ENCODE measurements around the gene BRINP1. TPM values are rescaled to one million over a fixed set of nuclear protein-coding genes. Genes with fewer than 3 reads are reported as not detected.

BRINP1 gene
- total RNA-seq, 1 donor from 2014 or later = 1.5 TPM

DNA sequence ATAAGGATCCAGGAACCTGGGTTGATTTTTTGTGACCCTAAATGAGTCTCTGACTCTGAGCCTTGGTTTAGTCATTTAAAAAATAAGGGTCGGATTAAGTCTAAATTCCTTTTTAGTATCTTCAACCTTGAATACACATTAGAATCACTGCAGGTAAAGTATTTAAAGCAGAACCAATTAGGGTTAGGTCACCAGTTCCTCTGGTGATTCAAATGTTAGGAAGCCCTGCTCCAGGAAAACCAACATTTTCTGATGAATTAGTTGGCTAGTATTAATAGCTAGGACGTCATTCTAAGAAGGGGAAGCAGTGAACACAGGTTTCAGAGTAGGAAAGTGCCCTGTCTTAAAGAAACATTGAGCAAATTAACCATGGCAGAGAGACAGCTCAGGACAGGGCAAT, 31.4 kb upstream of the BRINP1 start:
- Histone ChIP-seq H3K27ac (no peak overlapping the region), H3K4me3 (no peak overlapping the region), H3K36me3 (no peaks in the 10 kb centered on the region), H3K4me1 (no peaks in the 10 kb centered on the region), H3K9me3 (no peaks in the 10 kb centered on the region), H3K27me3 (ENCODE audit: low read depth) (no peaks in the 10 kb centered on the region)
- intact Hi-C loops (cut with DNase I) = no loop called here
- no peak for TF ChIP-seq CTCF (IDR thresholded peaks at IDR 0.05)
- ATAC-seq (no peak), DNase-seq (no peak)

DNA sequence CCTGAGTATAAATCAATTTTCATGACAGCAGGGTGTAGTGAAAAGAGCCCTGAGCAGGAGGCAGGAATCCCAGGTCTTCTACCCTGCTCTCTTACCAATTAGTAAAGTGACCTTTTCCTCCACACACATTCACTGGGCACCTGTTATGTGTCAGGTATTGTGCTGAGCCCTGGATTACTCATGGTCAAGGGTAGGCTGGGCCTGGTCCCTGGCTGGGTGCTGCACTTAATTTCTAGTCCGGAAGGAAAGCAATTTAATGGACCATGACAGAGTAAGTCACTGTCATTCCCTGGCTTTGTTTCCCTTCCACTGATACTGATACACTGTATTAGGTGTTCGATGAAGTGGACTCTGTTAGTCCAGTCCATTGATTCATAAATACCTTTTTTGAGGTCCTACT, 29.1 kb upstream of the BRINP1 start:
- Histone ChIP-seq H3K36me3 (no peaks in the 10 kb centered on the region), H3K27ac (no peak overlapping the region), H3K4me1 (no peaks in the 10 kb centered on the region), H3K4me3 (no peak overlapping the region), H3K27me3 (ENCODE audit: low read depth) (no peaks in the 10 kb centered on the region), H3K9me3 (no peaks in the 10 kb centered on the region)
- DNase-seq (no peak), ATAC-seq (no peak)
- no peak for TF ChIP-seq CTCF (IDR thresholded peaks at IDR 0.05)
- intact Hi-C loops (cut with DNase I) = no loop called here

DNA sequence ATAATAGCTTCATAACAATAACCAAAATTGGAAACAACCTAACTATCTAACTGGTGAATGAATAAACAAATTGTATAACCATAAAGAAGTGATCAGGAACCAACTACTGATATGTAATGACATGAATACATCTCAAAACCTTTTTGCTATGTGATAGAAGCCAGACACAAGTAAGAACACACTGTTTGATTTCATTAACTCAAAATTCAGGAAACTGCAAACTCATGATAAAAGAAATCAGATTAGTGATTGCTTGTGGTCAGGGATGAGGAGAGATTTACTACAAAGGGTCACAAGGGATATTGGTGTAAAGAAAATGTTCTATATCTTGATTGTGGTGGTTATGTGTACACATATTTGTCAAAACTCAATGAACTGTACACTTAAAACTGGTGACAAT, 22.6 kb upstream of the BRINP1 start:
- no peaks in the 10 kb centered on the region for H3K9me3 ChIP-seq
- no peak for TF ChIP-seq CTCF (IDR thresholded peaks at IDR 0.05)
- H3K27ac ChIP-seq = no peak overlapping the region
- no peaks in the 10 kb centered on the region for H3K4me1 ChIP-seq
- ATAC-seq (no peak), DNase-seq (no peak)
- H3K36me3 ChIP-seq = no peaks in the 10 kb centered on the region
- intact Hi-C loops (cut with DNase I) = no loop called here
- H3K4me3 ChIP-seq = no peak overlapping the region
- H3K27me3 ChIP-seq (ENCODE audit: low read depth) = no peaks in the 10 kb centered on the region

GRCh38 chr9:119375892-119376291, 6.7 kb upstream of the BRINP1 start:
- peak; percentile 12 for TF ChIP-seq CTCF (IDR thresholded peaks at IDR 0.05)
- intact Hi-C loops (cut with DNase I) = no loop called here
- H3K36me3 ChIP-seq = no peaks in the 10 kb centered on the region
- DNase-seq (no peak), ATAC-seq (no peak)
- no peaks in the 10 kb centered on the region for H3K27me3 ChIP-seq (ENCODE audit: low read depth)
- H3K4me1 ChIP-seq = no peaks in the 10 kb centered on the region
- H3K9me3 ChIP-seq = no peaks in the 10 kb centered on the region
- H3K27ac ChIP-seq = no peak overlapping the region
- H3K4me3 ChIP-seq = no peak overlapping the region

GRCh38 chr9:119372951-119373350, 3.7 kb upstream of the BRINP1 start:
- Histone ChIP-seq H3K27ac (no peak overlapping the region), H3K4me1 (no peaks in the 10 kb centered on the region), H3K4me3 (no peak overlapping the region), H3K36me3 (no peaks in the 10 kb centered on the region), H3K27me3 (ENCODE audit: low read depth) (peaks cover 24% of the 10 kb centered on the region), H3K9me3 (no peaks in the 10 kb centered on the region)
- no peak for TF ChIP-seq CTCF (IDR thresholded peaks at IDR 0.05)
- DNase-seq (no peak), ATAC-seq (no peak)
- intact Hi-C loops (cut with DNase I) = no loop called here

- peaks cover 40% of the 10 kb centered on the region for H3K27me3 ChIP-seq (ENCODE audit: low read depth)
- H3K4me3 ChIP-seq = no peak overlapping the region
- intact Hi-C loops (cut with DNase I) = no loop called here
- no peak overlapping the region for H3K27ac ChIP-seq
- no peak for ATAC-seq
- no peaks in the 10 kb centered on the region for H3K4me1 ChIP-seq
- H3K9me3 ChIP-seq = no peaks in the 10 kb centered on the region
- DNase-seq = no peak
- H3K36me3 ChIP-seq = no peaks in the 10 kb centered on the region
- TF ChIP-seq CTCF (IDR thresholded peaks at IDR 0.05) = no peak
Observed at GRCh38 chr9:119370816-119371215, 1.6 kb upstream of the BRINP1 start.
